Measurements from ENCODE around the gene STK4. TPM values are rescaled to one million over a fixed set of nuclear protein-coding genes. Genes with fewer than 3 reads are reported as not detected.

Gene STK4
- polyA plus RNA-seq, 4 donors = 6.9 to 15.8 (median 8.9) TPM

DNA sequence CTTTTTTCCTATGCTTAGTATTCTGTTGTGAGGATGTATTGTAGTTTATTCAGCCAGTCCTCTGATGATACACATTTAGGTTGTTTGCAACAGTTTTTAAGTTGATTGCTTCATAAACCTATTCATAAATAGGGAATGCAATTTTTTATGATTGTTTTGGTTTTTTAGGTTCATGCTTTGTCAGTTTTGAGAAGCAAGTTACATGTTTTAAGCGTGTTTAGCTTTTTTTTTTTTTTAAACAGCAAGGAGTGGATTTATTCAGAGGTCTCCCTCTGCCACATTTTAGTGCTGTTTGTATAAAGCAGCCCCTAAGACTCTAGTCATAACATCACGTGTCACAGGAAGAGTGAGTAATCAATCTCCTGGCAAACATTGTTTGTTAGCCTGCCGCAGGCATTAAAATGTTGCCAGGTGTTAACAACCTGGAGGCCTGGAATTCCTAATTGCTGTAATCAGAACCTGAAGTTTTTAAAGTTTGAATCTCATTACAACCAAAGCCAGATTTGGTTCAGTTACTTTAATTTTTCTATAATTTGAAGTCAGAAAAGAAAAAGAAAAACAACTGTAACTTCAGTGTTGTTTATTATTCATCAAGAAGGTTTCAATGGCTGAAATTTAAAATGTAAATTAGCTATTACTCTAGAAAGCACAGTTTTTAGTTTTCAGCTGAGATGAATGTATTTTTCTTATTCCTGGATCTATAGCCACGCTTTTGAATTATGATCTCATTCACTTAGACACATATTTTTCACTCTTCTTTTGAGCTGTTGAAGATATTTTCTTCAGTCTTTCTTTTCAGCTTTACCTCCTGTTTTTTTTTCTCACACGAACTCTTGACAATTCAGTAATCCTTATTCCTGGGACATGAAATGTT, 75.4 kb downstream of the STK4 start:
- Histone ChIP-seq H3K9me3 (ENCODE audit: control insufficient read depth in 2 of 2, insufficient read depth in 1 of 2, low read depth in 1 of 2, low read length in 1 of 2) (no peaks in the 10 kb centered on the region), H3K27me3 (ENCODE audit: control insufficient read depth in 3 of 3, insufficient read depth in 3 of 3, low read length in 3 of 3) (no peaks in the 10 kb centered on the region), H3K36me3 (ENCODE audit: control insufficient read depth in 3 of 3, insufficient read depth in 2 of 3, low read depth in 1 of 3, low read length in 3 of 3) (peaks cover 0 to 2% (median 0%) of the 10 kb centered on the region in 3 donors), H3K4me3 (ENCODE audit: low read depth in 1 of 3, low read length in 3 of 3) (no peak overlapping the region), H3K27ac (ENCODE audit: low read depth in 1 of 3, low read length in 2 of 3) (no peak overlapping the region), H3K4me1 (ENCODE audit: control insufficient read depth in 3 of 3, insufficient read depth in 2 of 3, low read depth in 1 of 3, low read length in 2 of 3) (peaks cover 0 to 2% (median 0%) of the 10 kb centered on the region in 3 donors)
- 29 to 56% (median 33%) methylated on average over 5 of the region's 5 CpGs for WGBS, 3 donors
- FAIRE-seq = no peak
- peak; percentile 28 to 32 for DNase-seq

- no peak for FAIRE-seq
- Histone ChIP-seq H3K36me3 (ENCODE audit: control insufficient read depth in 3 of 3, insufficient read depth in 2 of 3, low read depth in 1 of 3, low read length in 3 of 3) (peaks cover 0 to 2% (median 0%) of the 10 kb centered on the region in 3 donors), H3K4me1 (ENCODE audit: control insufficient read depth in 3 of 3, insufficient read depth in 2 of 3, low read depth in 1 of 3, low read length in 2 of 3) (no peaks in the 10 kb centered on the region), H3K27ac (ENCODE audit: low read depth in 1 of 3, low read length in 2 of 3) (no peak overlapping the region), H3K9me3 (ENCODE audit: control insufficient read depth in 2 of 2, insufficient read depth in 1 of 2, low read depth in 1 of 2, low read length in 1 of 2) (no peaks in the 10 kb centered on the region), H3K27me3 (ENCODE audit: control insufficient read depth in 3 of 3, insufficient read depth in 3 of 3, low read length in 3 of 3) (no peaks in the 10 kb centered on the region), H3K4me3 (ENCODE audit: low read depth in 1 of 3, low read length in 3 of 3) (no peak overlapping the region)
- WGBS, 3 donors = 95 to 100% (median 97%) methylated on average over 1 of the region's 1 CpG
- DNase-seq = no peak
These were observed 76.7 kb downstream of the STK4 start for GRCh38 chr20:45042978-45043377.

DNA sequence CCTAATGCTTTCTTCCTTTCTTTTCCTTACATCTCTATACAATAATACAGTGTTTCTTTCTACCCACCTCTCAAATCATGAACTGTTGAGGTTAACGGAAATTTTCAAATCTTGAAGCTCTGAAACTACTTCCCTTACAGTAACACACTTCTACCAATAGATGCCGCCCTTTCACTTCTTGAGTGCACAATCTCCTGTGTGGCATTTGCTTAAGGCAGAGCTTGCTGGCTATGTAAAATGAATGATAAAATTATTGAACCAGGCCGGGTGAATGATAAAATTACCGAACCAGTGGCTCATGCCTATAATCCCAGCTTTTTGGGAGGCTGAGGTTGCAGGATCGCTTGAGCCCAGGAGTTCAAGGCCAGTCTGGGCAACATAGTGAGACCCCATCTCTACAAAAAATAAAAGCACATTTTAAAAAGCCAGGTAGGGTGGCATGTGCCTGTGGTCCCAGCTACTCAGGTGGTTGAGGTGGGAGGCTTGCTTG, 77.8 kb downstream of the STK4 start:
- H3K27me3 ChIP-seq (ENCODE audit: control insufficient read depth in 3 of 3, insufficient read depth in 3 of 3, low read length in 3 of 3) = no peaks in the 10 kb centered on the region
- DNase-seq = peak; percentile 63 to 80
- H3K4me1 ChIP-seq (ENCODE audit: control insufficient read depth in 3 of 3, insufficient read depth in 2 of 3, low read depth in 1 of 3, low read length in 2 of 3) = no peaks in the 10 kb centered on the region
- no peak overlapping the region for H3K27ac ChIP-seq (ENCODE audit: low read depth in 1 of 3, low read length in 2 of 3)
- no peak for FAIRE-seq
- 20 to 35% (median 26%) methylated on average over 5 of the region's 5 CpGs for WGBS, 3 donors
- H3K9me3 ChIP-seq (ENCODE audit: control insufficient read depth in 2 of 2, insufficient read depth in 1 of 2, low read depth in 1 of 2, low read length in 1 of 2) = no peaks in the 10 kb centered on the region
- H3K36me3 ChIP-seq (ENCODE audit: control insufficient read depth in 3 of 3, insufficient read depth in 2 of 3, low read depth in 1 of 3, low read length in 3 of 3) = peaks cover 0 to 6% (median 0%) of the 10 kb centered on the region in 3 donors
- H3K4me3 ChIP-seq (ENCODE audit: low read depth in 1 of 3, low read length in 3 of 3) = no peak overlapping the region

DNA sequence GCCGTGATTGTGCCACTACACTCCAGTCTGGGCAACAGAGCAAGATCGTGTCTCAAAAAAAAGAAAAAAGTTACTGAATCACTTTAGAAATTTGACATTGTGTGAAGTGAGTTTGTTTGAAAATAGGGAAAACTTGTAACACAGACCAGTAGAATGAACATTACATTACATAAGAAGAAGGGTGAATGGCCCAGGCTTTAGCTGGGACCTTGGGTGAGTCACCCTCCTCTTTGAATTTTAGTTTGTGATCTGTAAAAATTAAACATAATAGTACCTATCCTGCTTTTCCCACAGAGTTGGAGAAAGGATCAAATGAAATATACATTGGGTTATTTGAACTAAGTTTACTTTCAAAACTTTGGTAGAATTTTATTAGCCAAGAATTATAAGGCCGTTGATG, 78.3 kb downstream of the STK4 start:
- DNase-seq = no peak
- Histone ChIP-seq H3K9me3 (ENCODE audit: control insufficient read depth in 2 of 2, insufficient read depth in 1 of 2, low read depth in 1 of 2, low read length in 1 of 2) (no peaks in the 10 kb centered on the region), H3K4me3 (ENCODE audit: low read depth in 1 of 3, low read length in 3 of 3) (no peak overlapping the region), H3K27me3 (ENCODE audit: control insufficient read depth in 3 of 3, insufficient read depth in 3 of 3, low read length in 3 of 3) (no peaks in the 10 kb centered on the region), H3K36me3 (ENCODE audit: control insufficient read depth in 3 of 3, insufficient read depth in 2 of 3, low read depth in 1 of 3, low read length in 3 of 3) (peaks cover 0 to 6% (median 0%) of the 10 kb centered on the region in 3 donors), H3K4me1 (ENCODE audit: control insufficient read depth in 3 of 3, insufficient read depth in 2 of 3, low read depth in 1 of 3, low read length in 2 of 3) (no peaks in the 10 kb centered on the region), H3K27ac (ENCODE audit: low read depth in 1 of 3, low read length in 2 of 3) (no peak overlapping the region)
- 93 to 98% (median 93%) methylated on average over 3 of the region's 3 CpGs for WGBS, 3 donors
- no peak for FAIRE-seq

DNA sequence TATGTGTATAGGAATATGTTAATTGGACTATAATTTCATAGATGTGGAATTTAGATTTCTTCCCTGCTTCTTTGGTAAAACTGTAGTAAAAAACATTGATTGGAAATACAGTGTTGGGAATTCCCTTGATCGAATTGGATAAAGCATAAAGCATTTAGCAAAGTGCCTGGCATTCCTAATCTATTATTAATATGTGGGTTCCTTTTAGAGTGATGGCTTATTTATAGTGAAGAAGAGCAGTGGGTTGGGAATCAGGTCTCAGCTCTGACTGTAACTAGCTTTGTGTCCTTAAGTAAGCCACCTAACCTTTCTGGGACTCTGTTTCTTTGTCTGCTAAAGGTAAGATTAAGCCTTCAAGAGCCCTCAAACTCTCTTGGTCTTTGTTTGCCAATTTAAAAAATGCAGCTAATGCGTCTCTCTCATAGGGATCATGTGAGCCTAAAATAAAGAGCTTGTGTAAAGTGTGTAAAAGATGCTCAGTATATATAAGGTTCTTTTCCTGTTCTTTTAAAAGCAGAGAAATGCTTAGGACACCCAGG, 81.3 kb downstream of the STK4 start:
- no peak overlapping the region for H3K27ac ChIP-seq (ENCODE audit: low read depth in 1 of 3, low read length in 2 of 3)
- peaks cover 0 to 4% (median 2%) of the 10 kb centered on the region in 3 donors for H3K36me3 ChIP-seq (ENCODE audit: control insufficient read depth in 3 of 3, insufficient read depth in 2 of 3, low read depth in 1 of 3, low read length in 3 of 3)
- H3K4me1 ChIP-seq (ENCODE audit: control insufficient read depth in 3 of 3, insufficient read depth in 2 of 3, low read depth in 1 of 3, low read length in 2 of 3) = no peaks in the 10 kb centered on the region
- H3K9me3 ChIP-seq (ENCODE audit: control insufficient read depth in 2 of 2, insufficient read depth in 1 of 2, low read depth in 1 of 2, low read length in 1 of 2) = no peaks in the 10 kb centered on the region
- FAIRE-seq = no peak
- H3K4me3 ChIP-seq (ENCODE audit: low read depth in 1 of 3, low read length in 3 of 3) = no peak overlapping the region
- no peak for DNase-seq
- WGBS, 3 donors = 93 to 96% (median 94%) methylated on average over 2 of the region's 2 CpGs
- no peaks in the 10 kb centered on the region for H3K27me3 ChIP-seq (ENCODE audit: control insufficient read depth in 3 of 3, insufficient read depth in 3 of 3, low read length in 3 of 3)

DNA sequence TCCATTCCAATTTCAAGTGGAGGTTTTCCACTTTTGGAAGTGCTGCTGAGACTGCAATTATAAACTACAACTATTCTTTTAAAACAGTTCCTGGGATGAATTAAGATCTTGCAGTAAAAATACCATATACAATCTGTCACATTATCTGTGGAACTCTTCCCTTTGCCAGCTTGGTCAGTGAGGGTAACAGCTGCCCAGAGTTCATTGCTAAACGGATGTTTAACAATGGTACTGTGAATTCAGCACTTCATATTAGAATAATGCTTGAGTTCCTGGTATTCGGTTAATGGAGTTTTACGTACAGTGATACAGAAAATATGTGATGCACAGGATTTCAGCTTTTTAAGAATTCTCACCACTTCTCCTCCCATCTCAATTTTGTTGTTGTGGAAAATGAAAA, 83.1 kb downstream of the STK4 start:
- WGBS, 3 donors = 69 to 78% (median 77%) methylated on average over 3 of the region's 3 CpGs
- Histone ChIP-seq H3K27ac (ENCODE audit: low read depth in 1 of 3, low read length in 2 of 3) (no peak overlapping the region), H3K27me3 (ENCODE audit: control insufficient read depth in 3 of 3, insufficient read depth in 3 of 3, low read length in 3 of 3) (no peaks in the 10 kb centered on the region), H3K36me3 (ENCODE audit: control insufficient read depth in 3 of 3, insufficient read depth in 2 of 3, low read depth in 1 of 3, low read length in 3 of 3) (peaks cover 0 to 8% (median 8%) of the 10 kb centered on the region in 3 donors), H3K4me1 (ENCODE audit: control insufficient read depth in 3 of 3, insufficient read depth in 2 of 3, low read depth in 1 of 3, low read length in 2 of 3) (no peaks in the 10 kb centered on the region), H3K9me3 (ENCODE audit: control insufficient read depth in 2 of 2, insufficient read depth in 1 of 2, low read depth in 1 of 2, low read length in 1 of 2) (no peaks in the 10 kb centered on the region), H3K4me3 (ENCODE audit: low read depth in 1 of 3, low read length in 3 of 3) (no peak overlapping the region)
- DNase-seq (no peak), FAIRE-seq (no peak)

DNA sequence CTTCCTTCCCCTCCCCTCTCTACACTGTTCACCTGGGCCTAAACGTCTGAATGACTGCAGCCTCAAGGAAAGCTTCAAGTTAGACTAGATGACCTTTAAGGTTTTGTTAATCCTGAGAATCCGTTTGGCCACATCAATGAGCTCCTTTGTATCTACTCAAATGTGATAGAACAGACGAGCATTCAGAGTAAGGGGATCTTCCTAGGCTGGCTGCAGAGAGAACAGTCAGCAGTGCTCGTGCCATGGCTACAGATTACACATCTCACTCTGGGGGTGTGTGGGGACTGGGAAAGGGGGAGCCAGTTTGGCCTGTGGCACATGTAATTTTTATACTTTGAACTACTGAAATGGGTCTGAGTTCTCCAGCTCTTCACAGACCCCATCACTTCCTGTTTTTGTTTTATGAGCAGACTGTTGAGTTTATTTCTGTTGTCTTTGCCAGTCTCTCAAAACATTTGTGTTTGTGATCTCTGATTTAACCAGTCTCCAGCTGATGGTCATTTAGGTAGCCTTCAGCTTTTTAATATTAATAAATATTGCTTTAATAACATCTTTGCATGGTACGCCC, 83.7 kb downstream of the STK4 start:
- Histone ChIP-seq H3K4me3 (ENCODE audit: low read depth in 1 of 3, low read length in 3 of 3) (no peak overlapping the region), H3K27me3 (ENCODE audit: control insufficient read depth in 3 of 3, insufficient read depth in 3 of 3, low read length in 3 of 3) (no peaks in the 10 kb centered on the region), H3K36me3 (ENCODE audit: control insufficient read depth in 3 of 3, insufficient read depth in 2 of 3, low read depth in 1 of 3, low read length in 3 of 3) (peaks cover 0 to 8% (median 8%) of the 10 kb centered on the region in 3 donors), H3K27ac (ENCODE audit: low read depth in 1 of 3, low read length in 2 of 3) (peak overlapping the region in 1 of 3 donors; percentile 2), H3K4me1 (ENCODE audit: control insufficient read depth in 3 of 3, insufficient read depth in 2 of 3, low read depth in 1 of 3, low read length in 2 of 3) (no peaks in the 10 kb centered on the region), H3K9me3 (ENCODE audit: control insufficient read depth in 2 of 2, insufficient read depth in 1 of 2, low read depth in 1 of 2, low read length in 1 of 2) (no peaks in the 10 kb centered on the region)
- WGBS, 3 donors = 61 to 64% (median 63%) methylated on average over 5 of the region's 5 CpGs
- DNase-seq (no peak), FAIRE-seq (no peak)

- no peak overlapping the region for H3K27ac ChIP-seq (ENCODE audit: low read depth in 1 of 3, low read length in 2 of 3)
- H3K9me3 ChIP-seq (ENCODE audit: control insufficient read depth in 2 of 2, insufficient read depth in 1 of 2, low read depth in 1 of 2, low read length in 1 of 2) = no peaks in the 10 kb centered on the region
- H3K4me1 ChIP-seq (ENCODE audit: control insufficient read depth in 3 of 3, insufficient read depth in 2 of 3, low read depth in 1 of 3, low read length in 2 of 3) = no peaks in the 10 kb centered on the region
- 67 to 82% (median 71%) methylated on average over 3 of the region's 3 CpGs for WGBS, 3 donors
- DNase-seq = no peak
- H3K27me3 ChIP-seq (ENCODE audit: control insufficient read depth in 3 of 3, insufficient read depth in 3 of 3, low read length in 3 of 3) = no peaks in the 10 kb centered on the region
- no peak for FAIRE-seq
- H3K4me3 ChIP-seq (ENCODE audit: low read depth in 1 of 3, low read length in 3 of 3) = no peak overlapping the region
- H3K36me3 ChIP-seq (ENCODE audit: control insufficient read depth in 3 of 3, insufficient read depth in 2 of 3, low read depth in 1 of 3, low read length in 3 of 3) = peaks cover 0 to 8% (median 8%) of the 10 kb centered on the region in 3 donors
These were observed 85.1 kb downstream of the STK4 start for GRCh38 chr20:45051204-45052060.

Data from small intestine (tissue), 7 donors.